NCI-H1092 (cell line): ENCODE measurements around the gene CPHXL.

ENCODE experiments used
- DNase-seq: peaks from one replicate; lab custom pipeline; 2025; lab: John Stamatoyannopoulos, UW

Gene CPHXL

DNA sequence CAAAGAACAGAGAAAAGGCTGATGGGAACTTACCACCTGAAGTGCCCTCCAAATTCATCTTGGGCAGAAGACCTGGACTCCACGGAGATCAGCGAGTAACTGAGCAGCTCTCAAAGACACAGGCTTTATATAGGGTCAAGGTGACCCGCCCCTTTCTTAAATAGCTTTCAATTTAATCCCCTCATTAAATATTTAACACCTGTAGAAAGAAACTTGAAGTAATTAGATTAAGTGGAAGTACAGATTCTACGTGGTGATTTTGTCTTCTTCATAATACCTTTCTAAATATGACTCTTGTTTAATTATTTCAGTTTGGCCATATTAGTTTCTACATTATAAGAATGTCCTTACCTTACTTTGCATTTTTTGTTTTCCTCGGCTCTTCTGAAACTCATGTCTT is 24.9 kb downstream of the CPHXL start, which contains the start of gene DUXB:
Gene DUXB (minus strand): TSS at position 101 of the 400 bp plus-strand sequence. CDS start 43 bp downstream, at position 58.
- no peak for DNase-seq

DNA sequence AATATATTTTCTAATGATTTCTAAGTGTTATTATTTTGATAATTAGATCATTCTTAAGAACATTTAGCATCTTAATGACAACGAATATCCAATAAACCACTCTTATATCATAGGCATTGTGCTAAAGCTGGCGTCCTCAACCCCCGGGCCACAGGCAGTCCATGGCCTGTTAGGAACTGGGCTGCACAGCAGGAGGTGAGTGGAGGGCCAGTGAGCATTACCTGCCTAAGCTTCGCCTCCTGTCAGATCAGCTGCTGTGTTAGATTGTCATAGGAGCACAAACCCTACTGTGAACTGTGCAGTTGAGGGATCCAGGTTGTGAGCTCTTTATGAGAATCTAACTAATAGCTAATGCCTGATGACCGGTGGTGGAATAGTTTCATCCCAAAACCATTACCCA is 28.7 kb downstream of the CPHXL start:
- DNase-seq, result no peak

DNA sequence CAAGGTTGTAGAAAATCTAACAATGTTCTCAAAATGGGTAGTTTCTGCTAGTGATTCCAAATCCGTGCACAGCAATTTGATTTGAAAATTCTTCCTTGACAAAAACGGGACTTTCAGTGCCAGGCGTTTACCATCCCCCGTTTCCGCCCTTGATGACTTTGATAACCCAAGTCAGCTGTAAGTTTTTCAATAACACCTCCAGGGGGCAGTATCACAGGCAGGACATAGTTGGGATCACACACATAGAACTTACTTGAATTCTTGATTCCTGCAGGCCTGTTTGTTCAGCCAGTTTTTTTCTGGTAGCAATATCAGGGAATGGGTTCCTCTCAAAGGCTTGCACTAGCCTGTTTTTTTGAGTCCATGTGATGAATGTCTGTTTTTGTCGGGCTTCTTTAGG is 30.6 kb downstream of the CPHXL start:
- DNase-seq, result no peak

- DNase-seq, result no peak
Observed at GRCh38 chr16:75687361-75687760, 38.9 kb downstream of the CPHXL start.

GRCh38 chr16:75682308-75682707 is 44.0 kb downstream of the CPHXL start:
- no peak for DNase-seq

- no peak for DNase-seq
Observed at GRCh38 chr16:75679366-75679765, 46.9 kb downstream of the CPHXL start.

DNA sequence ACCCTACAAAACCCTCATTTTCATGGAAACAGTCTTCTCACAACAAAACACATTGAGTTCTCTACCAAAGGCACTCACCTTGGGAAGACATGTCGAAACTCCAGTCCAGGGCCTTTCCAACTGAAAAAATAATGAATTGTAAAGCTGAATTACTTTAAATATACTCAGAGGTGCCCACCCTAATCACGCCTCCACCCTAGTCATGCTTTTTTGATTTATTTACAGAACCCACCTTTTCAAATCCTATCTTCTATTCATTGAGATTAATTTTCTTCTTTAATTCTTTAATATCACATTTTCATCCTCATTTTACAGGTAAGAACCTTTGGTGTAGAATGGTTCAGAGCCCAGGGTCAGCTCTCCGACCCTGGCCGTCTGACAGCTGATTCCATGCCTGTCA is 49.4 kb downstream of the CPHXL start, which contains the start of gene CPHXL2:
Gene CPHXL2 (minus strand): TSS at position 101 of the 400 bp plus-strand sequence. CDS start 10 bp downstream, at position 91.
- DNase-seq, result no peak

GRCh38 chr16:75667503-75667902 is 58.8 kb downstream of the CPHXL start:
- DNase-seq, result no peak
